ENCODE data around the gene ALDH1B1. TPM values are rescaled to one million over a fixed set of nuclear protein-coding genes. Genes with fewer than 3 reads are reported as not detected.

ALDH1B1 gene
- total and polyA plus RNA-seq, 9 of the 15 experiments (the other 6 are each of a cell fraction or from before 2014, with no cell fraction given), result 8.6 to 46.5 (median 30.8) TPM

- ChIA-PET POLR2A (no interaction called here), CTCF (ENCODE audit: low intra/inter-chr PET ratio) (no interaction called here)
- no peak overlapping the region for H2AFZ ChIP-seq (ENCODE audit: low read depth, low read length)
- WGBS (ENCODE audit: insufficient coverage, low coverage, missing lambda C conversion rate), result 0% methylated on average over 4 of the region's 4 CpGs
- H3K27me3 ChIP-seq (ENCODE audit: control insufficient read depth in 2 of 2, insufficient read depth in 2 of 2, low read length in 2 of 2), result peaks cover 5 to 11% of the 10 kb centered on the region in 2 experiments; a peak in 3 of 5 replicates
- no peaks in the 10 kb centered on the region for H3K36me3 ChIP-seq (ENCODE audit: control insufficient read depth, insufficient read depth, low read length)
- no peak for TF ChIP-seq ZC3H4 (CRISPR knock-in tag; IDR thresholded peaks at IDR 0.05; ENCODE audit: borderline replicate concordance)
- no peak for TF ChIP-seq GATAD2A (IDR thresholded peaks at IDR 0.05)
- no peak for TF ChIP-seq U2AF1 (optimal IDR thresholded peaks at IDR 0.05; ENCODE audit: low read depth, low read length)
- TF ChIP-seq USF2 (CRISPR knock-in tag; IDR thresholded peaks at IDR 0.05), result no peak
- TF ChIP-seq SRSF3 (IDR thresholded peaks at IDR 0.05; ENCODE audit: insufficient read depth, low read length), result no peak
- TF ChIP-seq POLR2H (tag; IDR thresholded peaks at IDR 0.05; ENCODE audit: low read depth), result no peak
- no peak for TF ChIP-seq ZNF311 (CRISPR knock-in tag; IDR thresholded peaks at IDR 0.05)
- TF ChIP-seq GATAD2B (IDR thresholded peaks at IDR 0.05; ENCODE audit: borderline replicate concordance), result no peak
- TF ChIP-seq ZNF431 (CRISPR knock-in tag; IDR thresholded peaks at IDR 0.05), result no peak
- TF ChIP-seq MYC (IDR thresholded peaks at IDR 0.05; ENCODE audit: low read depth, low read length), result no peak
- no peak for TF ChIP-seq MYC (CRISPR knock-in tag; IDR thresholded peaks at IDR 0.05; ENCODE audit: borderline replicate concordance, low read depth)
- no peak for TF ChIP-seq DDX20 (tag; IDR thresholded peaks at IDR 0.05; ENCODE audit: low read depth)
- TF ChIP-seq ZNF780A (CRISPR knock-in tag; IDR thresholded peaks at IDR 0.05), result no peak
- TF ChIP-seq SPI1 (IDR thresholded peaks at IDR 0.05; ENCODE audit: borderline replicate concordance, low read depth, low read length), result no peak
- TF ChIP-seq CBX2 (IDR thresholded peaks at IDR 0.05; ENCODE audit: insufficient read depth, low read length, poor library complexity, severe bottlenecking), result no peak
- no peak for TF ChIP-seq ZNF133 (CRISPR knock-in tag; IDR thresholded peaks at IDR 0.05)
- no peak for TF ChIP-seq TEAD2 (tag; IDR thresholded peaks at IDR 0.05)
- BruUV-seq (replicated peaks), result no TSS peak
- no peak overlapping the region for H3K4me3 ChIP-seq
- H3K9me3 ChIP-seq (replicated peaks; ENCODE audit: control insufficient read depth, insufficient read depth, low read depth, low read length), result no peaks in the 10 kb centered on the region
- H3K4me2 ChIP-seq (ENCODE audit: insufficient read depth, low read length), result no peak overlapping the region
- no peak overlapping the region for H3K9ac ChIP-seq (ENCODE audit: insufficient read depth in 1 of 2, low read depth in 2 of 2, low read length in 2 of 2)
- ATAC-seq (no peak), FAIRE-seq (no peak), DNase-seq (ENCODE audit: extremely low read depth in 1 of 4, low spot score in 3 of 4) (no peak)
- no peak overlapping the region for H3K27ac ChIP-seq (ENCODE audit: extremely low read depth, low read depth, low read length)
- no peaks in the 10 kb centered on the region for H3K79me2 ChIP-seq (ENCODE audit: control insufficient read depth, insufficient read depth, low read length)
- no peaks in the 10 kb centered on the region for H3K4me1 ChIP-seq (replicated peaks in 1 of 2; ENCODE audit: control insufficient read depth in 2 of 2, insufficient read depth in 2 of 2, low read length in 2 of 2)
- no peaks in the 10 kb centered on the region for H4K20me1 ChIP-seq (replicated peaks; ENCODE audit: control insufficient read depth, insufficient read depth, low read length)
- intact Hi-C loops (cut with micrococcal nuclease), result no loop called here
- in situ Hi-C loops (cut with MboI), result no loop called here
- no peaks in the 10 kb centered on the region for H3K9me1 ChIP-seq (ENCODE audit: control insufficient read depth, insufficient read depth, low read length)
Measured at GRCh38 chr9:38431116-38431515, 38.6 kb downstream of the ALDH1B1 start.
